ENCODE data around the gene COQ2. TPM values are rescaled to one million over a fixed set of nuclear protein-coding genes. Genes with fewer than 3 reads are reported as not detected.

Gene COQ2
- total RNA-seq, 1 donor from 2014 or later = 27.3 TPM

GRCh38 chr4:83315341-83315870 lies 30.8 kb upstream of the COQ2 start:
- no peak for TF ChIP-seq CTCF (IDR thresholded peaks at IDR 0.05; ENCODE audit: borderline replicate concordance)
- intact Hi-C loops (cut with micrococcal nuclease) = no loop called here
- DNase-seq = no peak
- Histone ChIP-seq H3K27me3 (ENCODE audit: low read depth) (no peaks in the 10 kb centered on the region), H3K4me3 (no peak overlapping the region), H3K27ac (replicated peaks) (no peak overlapping the region), H3K4me1 (no peaks in the 10 kb centered on the region), H3K36me3 (no peaks in the 10 kb centered on the region), H3K9me3 (replicated peaks) (no peaks in the 10 kb centered on the region)

- intact Hi-C loops (cut with micrococcal nuclease) = no loop called here
- H3K27me3 ChIP-seq (ENCODE audit: low read depth) = no peaks in the 10 kb centered on the region
- no peaks in the 10 kb centered on the region for H3K4me1 ChIP-seq
- DNase-seq = no peak
- no peak for TF ChIP-seq CTCF (IDR thresholded peaks at IDR 0.05; ENCODE audit: borderline replicate concordance)
- H3K9me3 ChIP-seq (replicated peaks) = no peaks in the 10 kb centered on the region
- no peak overlapping the region for H3K27ac ChIP-seq (replicated peaks)
- no peak overlapping the region for H3K4me3 ChIP-seq
- H3K36me3 ChIP-seq = no peaks in the 10 kb centered on the region
Measured at GRCh38 chr4:83308672-83309071, 24.1 kb upstream of the COQ2 start.

GRCh38 chr4:83307920-83308319 lies 23.3 kb upstream of the COQ2 start:
- Histone ChIP-seq H3K4me3 (no peak overlapping the region), H3K27me3 (ENCODE audit: low read depth) (no peaks in the 10 kb centered on the region), H3K27ac (replicated peaks) (no peak overlapping the region), H3K36me3 (no peaks in the 10 kb centered on the region), H3K9me3 (replicated peaks) (no peaks in the 10 kb centered on the region), H3K4me1 (no peaks in the 10 kb centered on the region)
- intact Hi-C loops (cut with micrococcal nuclease) = no loop called here
- DNase-seq = no peak
- TF ChIP-seq CTCF (IDR thresholded peaks at IDR 0.05; ENCODE audit: borderline replicate concordance) = no peak

GRCh38 chr4:83305187-83305586 lies 20.6 kb upstream of the COQ2 start:
- Histone ChIP-seq H3K27ac (replicated peaks) (no peak overlapping the region), H3K27me3 (ENCODE audit: low read depth) (no peaks in the 10 kb centered on the region), H3K9me3 (replicated peaks) (no peaks in the 10 kb centered on the region), H3K4me1 (no peaks in the 10 kb centered on the region), H3K36me3 (no peaks in the 10 kb centered on the region), H3K4me3 (no peak overlapping the region)
- TF ChIP-seq CTCF (IDR thresholded peaks at IDR 0.05; ENCODE audit: borderline replicate concordance) = no peak
- intact Hi-C loops (cut with micrococcal nuclease) = no loop called here
- DNase-seq = no peak

- intact Hi-C loops (cut with micrococcal nuclease) = no loop called here
- Histone ChIP-seq H3K27ac (replicated peaks) (no peak overlapping the region), H3K4me3 (no peak overlapping the region), H3K4me1 (no peaks in the 10 kb centered on the region), H3K36me3 (no peaks in the 10 kb centered on the region), H3K9me3 (replicated peaks) (no peaks in the 10 kb centered on the region), H3K27me3 (ENCODE audit: low read depth) (no peaks in the 10 kb centered on the region)
- TF ChIP-seq CTCF (IDR thresholded peaks at IDR 0.05; ENCODE audit: borderline replicate concordance) = no peak
- no peak for DNase-seq
Measured at GRCh38 chr4:83297548-83298260, 13.1 kb upstream of the COQ2 start.
